Activated CD8-positive, alpha-beta T cell treated with anti-CD3 and anti-CD28 coated beads for 36 hours (primary cell): Measurements from ENCODE around the gene METTL1. TPM values are rescaled to one million over a fixed set of nuclear protein-coding genes. Genes with fewer than 3 reads are reported as not detected.

ENCODE experiments used
- ATAC-seq: fragments of 200-7000 bp; cut with Tn5 transposase; one replicate; pipeline ENCODE4 v1.10.0; 2021; ENCODE audit warnings: mild to moderate bottlenecking, moderate library complexity
- CTCF ChIA-PET: fragments of 350-600 bp; sonication (Branson Sonifier 250); formaldehyde crosslinking; loops from one replicate; lab custom pipeline; 2021; ENCODE audit warnings: antibody characterized with exemption; lab: Charles Lee
- POLR2A ChIA-PET: fragments of 350-600 bp; sonication (Branson Sonifier 250); formaldehyde crosslinking; loops from one replicate; lab custom pipeline; 2021; ENCODE audit warnings: antibody characterized with exemption; lab: Charles Lee
- DNase-seq: peaks from one replicate; pipeline ENCODE4 v3.0.0-alpha.2; 2020
- H3K27ac Mint-ChIP-seq: one replicate; pipeline ENCODE4 v1.8.0; 2021; ENCODE audit warnings: mild to moderate bottlenecking, mixed read lengths
- H3K27me3 Mint-ChIP-seq: one replicate; pipeline ENCODE4 v1.8.0; 2021; ENCODE audit warnings: mixed read lengths
- H3K36me3 Mint-ChIP-seq: one replicate; pipeline ENCODE4 v1.8.0; 2021; ENCODE audit warnings: low read depth, mixed read lengths
- H3K4me1 Mint-ChIP-seq: one replicate; pipeline ENCODE4 v1.8.0; 2021; ENCODE audit warnings: low read depth, mixed read lengths
- H3K4me3 Mint-ChIP-seq: one replicate; pipeline ENCODE4 v1.8.0; 2021; ENCODE audit warnings: mild to moderate bottlenecking, moderate library complexity, mixed read lengths
- H3K9me3 Mint-ChIP-seq: one replicate; pipeline ENCODE4 v1.8.0; 2021; ENCODE audit warnings: mixed read lengths
- intact Hi-C: fragments of 100-400 bp; cut with micrococcal nuclease; formaldehyde crosslinking; loops from one replicate; pipeline ENCODE4 v1.10.0; 2022
- total RNA-seq, 2 experiments: library from RNA; stranded (reverse); gene quantifications; one replicate each; pipeline ENCODE4 v1.2.3, GENCODE V29; 2021
- TF ChIP-seq, protein P1 (sequence below): fragments of 200-600 bp; IDR thresholded peaks from one replicate; pipeline ENCODE4 v1.8.0; 2022; ENCODE audit warnings: antibody characterized with exemption, mild to moderate bottlenecking

Gene METTL1
- total RNA-seq, 2 experiments from 2014 or later = 29.6 to 34.1 TPM

DNA sequence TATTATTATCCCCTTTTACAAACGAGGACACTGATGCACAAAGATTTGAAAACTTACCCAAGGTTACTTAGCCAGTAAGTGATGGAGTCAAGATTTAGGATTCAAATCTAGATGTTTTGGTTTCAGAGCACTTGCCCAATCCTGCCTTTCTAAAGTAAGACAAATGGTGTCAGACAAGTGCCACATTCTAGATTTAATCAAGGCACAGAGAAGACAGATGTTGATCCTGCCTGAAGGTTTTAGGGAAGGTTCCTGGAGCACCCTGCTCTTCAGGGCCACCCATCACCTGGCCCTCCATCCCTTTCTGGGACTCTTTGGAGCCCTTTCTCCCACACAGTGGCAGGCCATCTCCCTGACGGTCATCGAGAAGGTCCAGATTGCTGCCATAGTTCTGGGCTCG is 14.1 kb downstream of the METTL1 start:
- ATAC-seq (no peak), DNase-seq (no peak)
- Mint-ChIP-seq H3K27me3 (no peaks in the 10 kb centered on the region), H3K4me1 (peaks cover 43% of the 10 kb centered on the region), H3K4me3 (no peak overlapping the region), H3K36me3 (peaks cover 37% of the 10 kb centered on the region), H3K27ac (no peak overlapping the region), H3K9me3 (no peaks in the 10 kb centered on the region)
- TF ChIP-seq, protein P1, sequence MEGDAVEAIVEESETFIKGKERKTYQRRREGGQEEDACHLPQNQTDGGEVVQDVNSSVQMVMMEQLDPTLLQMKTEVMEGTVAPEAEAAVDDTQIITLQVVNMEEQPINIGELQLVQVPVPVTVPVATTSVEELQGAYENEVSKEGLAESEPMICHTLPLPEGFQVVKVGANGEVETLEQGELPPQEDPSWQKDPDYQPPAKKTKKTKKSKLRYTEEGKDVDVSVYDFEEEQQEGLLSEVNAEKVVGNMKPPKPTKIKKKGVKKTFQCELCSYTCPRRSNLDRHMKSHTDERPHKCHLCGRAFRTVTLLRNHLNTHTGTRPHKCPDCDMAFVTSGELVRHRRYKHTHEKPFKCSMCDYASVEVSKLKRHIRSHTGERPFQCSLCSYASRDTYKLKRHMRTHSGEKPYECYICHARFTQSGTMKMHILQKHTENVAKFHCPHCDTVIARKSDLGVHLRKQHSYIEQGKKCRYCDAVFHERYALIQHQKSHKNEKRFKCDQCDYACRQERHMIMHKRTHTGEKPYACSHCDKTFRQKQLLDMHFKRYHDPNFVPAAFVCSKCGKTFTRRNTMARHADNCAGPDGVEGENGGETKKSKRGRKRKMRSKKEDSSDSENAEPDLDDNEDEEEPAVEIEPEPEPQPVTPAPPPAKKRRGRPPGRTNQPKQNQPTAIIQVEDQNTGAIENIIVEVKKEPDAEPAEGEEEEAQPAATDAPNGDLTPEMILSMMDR = no peak
- ChIA-PET CTCF (interaction anchor here (1.8 to 3.0 kb wide), 3 partner anchors 9 to 148 kb away, joined by 5 to 74 read pairs (median 6); partner anchors contain the start of genes AVIL and CYP27B1), POLR2A (no interaction called here)
- intact Hi-C loops = no loop called here

DNA sequence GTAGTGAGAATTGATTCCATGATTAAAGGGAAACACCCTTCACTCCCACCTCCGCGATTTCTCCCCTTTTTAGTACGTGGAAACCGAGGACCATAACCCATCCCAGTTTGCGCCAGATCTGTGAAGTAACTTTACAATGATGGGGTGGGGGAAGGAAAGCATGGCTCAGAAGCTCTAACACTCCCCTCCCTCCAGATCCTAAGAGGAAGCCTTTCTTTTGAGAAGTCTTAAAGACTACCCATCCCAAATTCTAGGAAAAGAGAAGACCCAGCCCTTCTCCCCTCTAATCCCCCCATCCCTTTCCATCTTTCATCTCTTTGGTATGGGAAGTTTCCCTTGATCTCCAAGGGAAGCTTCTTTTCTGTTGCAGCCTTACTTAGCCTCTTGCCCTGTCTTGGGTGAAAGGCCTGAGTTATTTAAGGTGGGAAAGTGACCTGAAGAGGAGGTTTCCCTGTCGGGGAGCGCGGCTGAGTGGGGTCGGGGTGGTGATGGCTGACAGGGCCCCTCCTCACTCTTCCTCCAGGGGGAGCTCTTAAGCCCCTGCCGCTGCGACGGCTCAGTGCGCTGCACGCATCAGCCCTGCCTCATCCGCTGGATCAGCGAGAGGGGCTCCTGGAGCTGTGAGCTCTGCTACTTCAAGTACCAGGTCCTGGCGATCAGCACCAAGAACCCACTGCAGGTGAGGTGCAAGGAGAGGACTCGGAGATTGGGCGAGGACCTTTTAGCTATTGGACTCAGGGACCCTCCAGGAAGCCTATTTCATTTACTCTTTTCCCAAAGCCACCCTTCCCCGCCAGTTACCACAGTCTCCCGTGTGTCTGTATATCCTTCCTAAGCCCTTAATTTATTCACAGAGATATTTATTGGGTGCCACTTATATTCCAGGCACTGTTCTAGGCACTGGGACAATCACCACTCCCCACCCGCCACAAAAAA is 15.2 kb downstream of the METTL1 start:
- CTCF ChIA-PET = interaction anchor here (0.7 to 3.0 kb wide), 33 partner anchors 9 to 232 kb away, joined by 3 to 74 read pairs (median 5); partner anchors contain the start of genes AVIL, CYP27B1, EEF1AKMT3 and METTL1
- no peaks in the 10 kb centered on the region for H3K27me3 Mint-ChIP-seq
- peak; percentile 33 for ATAC-seq
- H3K27ac Mint-ChIP-seq = peak overlapping the region; percentile 67
- H3K36me3 Mint-ChIP-seq = peaks cover 37% of the 10 kb centered on the region
- H3K4me1 Mint-ChIP-seq = peaks cover 47% of the 10 kb centered on the region
- peak overlapping the region; percentile 79 for H3K4me3 Mint-ChIP-seq
- POLR2A ChIA-PET = interaction anchor here (0.8 to 2.4 kb wide), 10 partner anchors 8 to 1127 kb away, joined by 3 to 10 read pairs (median 6); partner anchors contain the start of genes BAZ2A, EEF1AKMT3, METTL1 and TSPAN31
- DNase-seq = peak; percentile 81
- intact Hi-C loops = no loop called here
- TF ChIP-seq, protein P1 = peak; percentile 81
- no peaks in the 10 kb centered on the region for H3K9me3 Mint-ChIP-seq

DNA sequence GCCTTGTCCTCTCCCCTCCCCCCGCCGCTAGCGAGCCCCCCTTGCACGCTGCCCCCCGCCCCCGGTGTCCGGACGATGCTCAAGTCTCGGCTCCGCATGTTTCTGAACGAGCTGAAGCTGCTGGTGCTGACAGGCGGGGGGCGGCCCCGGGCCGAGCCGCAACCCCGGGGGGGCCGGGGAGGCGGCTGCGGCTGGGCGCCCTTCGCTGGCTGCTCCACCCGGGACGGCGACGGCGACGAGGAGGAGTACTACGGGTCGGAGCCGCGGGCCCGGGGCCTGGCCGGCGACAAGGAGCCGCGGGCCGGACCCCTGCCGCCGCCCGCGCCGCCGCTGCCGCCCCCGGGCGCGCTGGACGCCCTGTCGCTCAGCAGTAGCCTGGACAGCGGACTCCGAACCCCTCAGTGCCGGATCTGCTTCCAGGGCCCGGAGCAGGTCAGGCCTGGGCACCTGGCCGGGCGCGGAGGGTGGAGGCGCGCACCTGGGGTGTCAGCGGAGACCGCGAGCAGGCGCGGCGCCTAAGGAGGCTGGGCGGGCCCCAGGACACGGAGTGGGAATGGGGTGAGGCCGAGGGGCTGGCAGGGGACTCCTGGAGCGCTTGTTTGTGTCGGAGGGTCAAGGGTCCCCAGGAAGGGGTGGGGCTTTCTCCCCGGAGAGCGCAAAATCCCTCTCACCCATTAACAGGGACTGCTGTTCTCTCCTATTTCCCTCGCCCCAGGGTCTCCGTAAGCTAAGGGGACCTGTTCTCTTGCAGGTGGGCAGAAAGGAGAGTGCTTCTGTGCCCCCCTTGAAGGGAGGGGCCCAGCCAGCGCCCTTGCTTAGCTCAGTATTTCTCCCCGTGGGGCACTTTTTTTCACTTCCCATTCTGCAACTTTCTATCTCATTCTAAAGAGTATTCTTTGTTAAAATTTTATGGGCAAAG is 16.2 kb downstream of the METTL1 start:
- ChIA-PET POLR2A (interaction anchor here (0.8 to 2.4 kb wide), 8 partner anchors 8 to 1126 kb away, joined by 3 to 10 read pairs (median 8); partner anchors contain the start of genes BAZ2A, EEF1AKMT3, METTL1 and TSPAN31), CTCF (interaction anchor here (0.7 to 3.0 kb wide), 21 partner anchors 11 to 231 kb away, joined by 3 to 74 read pairs (median 5); partner anchors contain the start of genes AVIL, CYP27B1, EEF1AKMT3 and METTL1)
- peak overlapping the region; percentile 79 for H3K4me3 Mint-ChIP-seq
- H3K27ac Mint-ChIP-seq = peak overlapping the region; percentile 21
- H3K36me3 Mint-ChIP-seq = peaks cover 41% of the 10 kb centered on the region
- intact Hi-C loops = no loop called here
- H3K9me3 Mint-ChIP-seq = no peaks in the 10 kb centered on the region
- no peaks in the 10 kb centered on the region for H3K27me3 Mint-ChIP-seq
- peaks cover 55% of the 10 kb centered on the region for H3K4me1 Mint-ChIP-seq
- TF ChIP-seq, protein P1 = no peak
- ATAC-seq (no peak), DNase-seq (peak; percentile 39)

DNA sequence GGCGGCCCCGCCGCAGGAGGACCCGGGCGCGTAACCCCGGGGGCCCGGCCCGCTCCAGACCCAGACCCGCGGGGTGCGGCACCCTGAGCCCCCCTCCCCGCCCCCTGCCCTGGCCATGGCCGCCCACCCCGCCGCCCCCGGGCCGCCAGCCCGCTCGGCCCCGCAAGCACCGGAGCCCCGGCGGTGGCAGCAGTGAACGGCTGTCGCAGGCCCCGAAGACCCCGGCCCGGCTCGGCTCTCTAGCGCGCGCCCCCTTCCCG is 16.8 kb downstream of the METTL1 start:
- CTCF ChIA-PET = interaction anchor here (3.0 kb wide), 1 partner anchor 11 kb away, joined by 74 read pairs; the partner anchor contains the start of gene CYP27B1
- H3K27me3 Mint-ChIP-seq = no peaks in the 10 kb centered on the region
- DNase-seq = no peak
- no peaks in the 10 kb centered on the region for H3K9me3 Mint-ChIP-seq
- TF ChIP-seq, protein P1 = no peak
- no peak overlapping the region for H3K27ac Mint-ChIP-seq
- POLR2A ChIA-PET = interaction anchor here (2.3 to 2.4 kb wide), 2 partner anchors 9 to 17 kb away, joined by 8 to 9 read pairs; partner anchors contain the start of genes EEF1AKMT3 and METTL1
- intact Hi-C loops = no loop called here
- peak overlapping the region; percentile 35 for H3K4me3 Mint-ChIP-seq
- H3K36me3 Mint-ChIP-seq = peaks cover 42% of the 10 kb centered on the region
- peaks cover 60% of the 10 kb centered on the region for H3K4me1 Mint-ChIP-seq
- no peak for ATAC-seq
